ENCODE data around the gene CABLES1.
A peak's percentile ranks its signal among the peaks of the same experiment; 100 is the strongest.

Gene CABLES1, protein sequence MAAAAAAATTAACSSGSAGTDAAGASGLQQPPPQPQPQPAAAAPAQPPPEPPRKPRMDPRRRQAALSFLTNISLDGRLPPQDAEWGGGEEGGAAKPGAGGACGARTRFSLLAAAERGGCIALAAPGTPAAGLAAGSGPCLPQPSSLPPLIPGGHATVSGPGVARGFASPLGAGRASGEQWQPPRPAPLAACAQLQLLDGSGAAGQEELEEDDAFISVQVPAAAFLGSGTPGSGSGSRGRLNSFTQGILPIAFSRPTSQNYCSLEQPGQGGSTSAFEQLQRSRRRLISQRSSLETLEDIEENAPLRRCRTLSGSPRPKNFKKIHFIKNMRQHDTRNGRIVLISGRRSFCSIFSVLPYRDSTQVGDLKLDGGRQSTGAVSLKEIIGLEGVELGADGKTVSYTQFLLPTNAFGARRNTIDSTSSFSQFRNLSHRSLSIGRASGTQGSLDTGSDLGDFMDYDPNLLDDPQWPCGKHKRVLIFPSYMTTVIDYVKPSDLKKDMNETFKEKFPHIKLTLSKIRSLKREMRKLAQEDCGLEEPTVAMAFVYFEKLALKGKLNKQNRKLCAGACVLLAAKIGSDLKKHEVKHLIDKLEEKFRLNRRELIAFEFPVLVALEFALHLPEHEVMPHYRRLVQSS

DNA sequence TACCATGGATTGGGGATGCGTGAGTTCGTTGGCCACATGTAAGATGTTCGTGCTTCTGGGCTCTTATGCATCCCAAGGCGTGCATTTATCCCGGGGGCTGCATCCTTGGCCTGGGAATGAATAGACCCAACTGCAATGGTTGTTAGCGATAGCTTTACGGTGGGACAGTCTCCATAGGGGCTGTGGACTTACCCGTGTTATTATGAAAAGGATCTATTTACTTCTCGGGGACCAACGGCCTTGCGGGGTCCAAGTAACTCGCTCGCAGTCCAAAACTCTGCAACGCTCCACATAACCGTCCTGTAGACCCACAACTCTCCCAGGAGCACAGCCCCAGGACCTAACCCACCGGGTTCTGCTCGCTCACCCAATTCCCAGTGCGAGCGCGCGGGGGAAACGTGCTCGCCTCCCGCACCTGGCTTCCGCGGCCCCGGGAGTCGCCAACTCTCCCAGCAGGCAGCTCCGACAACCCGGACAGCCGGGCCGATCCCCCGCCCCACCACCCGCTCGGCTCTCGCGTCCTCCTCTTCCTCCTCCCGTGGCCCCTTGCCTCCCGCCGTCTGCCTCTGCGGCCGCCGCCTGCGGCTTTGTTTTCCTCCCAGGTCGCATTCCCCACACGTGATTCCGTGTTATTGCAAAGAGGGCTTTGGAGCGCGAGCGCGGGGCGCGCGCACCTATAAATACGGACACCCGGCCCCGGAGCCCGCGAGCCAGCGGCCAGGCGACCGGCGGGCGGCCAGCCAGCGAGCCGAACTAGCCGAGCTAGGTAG is at the start of gene CABLES1:
Gene CABLES1, plus strand, starts transcription at position 706 of the 770 bp plus-strand sequence. CDS start 278 bp downstream, outside the sequence.
- H3K9me3 ChIP-seq (ENCODE audit: control insufficient read depth, insufficient read depth, low read depth, low read length): no peaks in the 10 kb centered on the region
- peaks cover 24% of the 10 kb centered on the region for H3K4me1 ChIP-seq (ENCODE audit: control insufficient read depth, insufficient read depth, low read length)
- peak within 1 kb of the TSS; percentile 87 for H3K27ac ChIP-seq (ENCODE audit: extremely low read depth, low read depth, low read length)
- CTCF ChIA-PET: interaction anchor here (0.7 to 4.8 kb wide), 3 partner anchors 140 to 277 kb away, joined by 3 to 28 read pairs (median 20); no protein-coding TSS in a partner anchor
- peak within 1 kb of the TSS; percentile 53 for H3K4me3 ChIP-seq (ENCODE audit: low read depth, low read length)
- POLR2A ChIA-PET: interaction anchor here (0.5 to 1.3 kb wide), 12 partner anchors 9 to 318 kb away, joined by 3 to 5 read pairs (median 3); partner anchors contain the start of gene RIOK3
- H3K36me3 ChIP-seq (ENCODE audit: control insufficient read depth in 2 of 2, insufficient read depth in 1 of 2, low read length in 2 of 2): peaks cover 0 to 6% of the 10 kb centered on the region in 2 experiments; a peak in 1 of 3 replicates
- TF ChIP-seq, protein P1, sequence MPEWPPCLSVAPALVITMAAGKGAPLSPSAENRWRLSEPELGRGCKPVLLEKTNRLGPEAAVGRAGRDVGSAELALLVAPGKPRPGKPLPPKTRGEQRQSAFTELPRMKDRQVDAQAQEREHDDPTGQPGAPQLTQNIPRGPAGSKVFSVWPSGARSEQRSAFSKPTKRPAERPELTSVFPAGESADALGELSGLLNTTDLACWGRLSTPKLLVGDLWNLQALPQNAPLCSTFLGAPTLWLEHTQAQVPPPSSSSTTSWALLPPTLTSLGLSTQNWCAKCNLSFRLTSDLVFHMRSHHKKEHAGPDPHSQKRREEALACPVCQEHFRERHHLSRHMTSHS (tag by site-specific recombination; IDR thresholded peaks at IDR 0.05): no peak
- TF ChIP-seq YY2 (tag by site-specific recombination; IDR thresholded peaks at IDR 0.05) (no peak), ZSCAN30 (tag by site-specific recombination; IDR thresholded peaks at IDR 0.05) (peak; percentile 99), ZXDB (tag by site-specific recombination; IDR thresholded peaks at IDR 0.05) (peak; percentile 86), FEZF1 (tag by site-specific recombination; IDR thresholded peaks at IDR 0.05) (peak; percentile 39), ZBTB8A (tag by site-specific recombination; IDR thresholded peaks at IDR 0.05) (peak; percentile 91), ZNF366 (tag by site-specific recombination; conservative IDR thresholded peaks at IDR 0.05) (peak; percentile 66), ZNF2 (tag by site-specific recombination; IDR thresholded peaks at IDR 0.05) (peak; percentile 65; the same call in 1 of the 2 replicates), ZNF248 (tag by site-specific recombination; IDR thresholded peaks at IDR 0.05) (no peak), SCRT1 (tag by site-specific recombination; IDR thresholded peaks at IDR 0.05; ENCODE audit: borderline replicate concordance) (0 out of 2 replicates have a peak, but pooled peaks have one; percentile 8), SP3 (tag by site-specific recombination; IDR thresholded peaks at IDR 0.05) (0 out of 2 replicates have a peak, but pooled peaks have one; percentile 5), ZFP3 (tag by site-specific recombination; IDR thresholded peaks at IDR 0.05; ENCODE audit: low read depth) (peak; percentile 70), ZNF670 (tag by site-specific recombination; IDR thresholded peaks at IDR 0.05; ENCODE audit: low read depth) (no peak), ZNF169 (tag by site-specific recombination; IDR thresholded peaks at IDR 0.05) (no peak), ZNF155 (tag by site-specific recombination; IDR thresholded peaks at IDR 0.05) (no peak), IKZF3 (tag by site-specific recombination; IDR thresholded peaks at IDR 0.05) (peak; percentile 96), ZBTB7A (tag by site-specific recombination; IDR thresholded peaks at IDR 0.05; ENCODE audit: low read depth) (0 out of 2 replicates have a peak, but pooled peaks have one; percentile 56), BCL11B (tag by site-specific recombination; IDR thresholded peaks at IDR 0.05; ENCODE audit: low read depth) (peak; percentile 58; the same call in 1 of the 2 replicates), ZSCAN16 (tag by site-specific recombination; IDR thresholded peaks at IDR 0.05) (0 out of 2 replicates have a peak, but pooled peaks have one; percentile 14)
- TF ChIP-seq, protein P2, sequence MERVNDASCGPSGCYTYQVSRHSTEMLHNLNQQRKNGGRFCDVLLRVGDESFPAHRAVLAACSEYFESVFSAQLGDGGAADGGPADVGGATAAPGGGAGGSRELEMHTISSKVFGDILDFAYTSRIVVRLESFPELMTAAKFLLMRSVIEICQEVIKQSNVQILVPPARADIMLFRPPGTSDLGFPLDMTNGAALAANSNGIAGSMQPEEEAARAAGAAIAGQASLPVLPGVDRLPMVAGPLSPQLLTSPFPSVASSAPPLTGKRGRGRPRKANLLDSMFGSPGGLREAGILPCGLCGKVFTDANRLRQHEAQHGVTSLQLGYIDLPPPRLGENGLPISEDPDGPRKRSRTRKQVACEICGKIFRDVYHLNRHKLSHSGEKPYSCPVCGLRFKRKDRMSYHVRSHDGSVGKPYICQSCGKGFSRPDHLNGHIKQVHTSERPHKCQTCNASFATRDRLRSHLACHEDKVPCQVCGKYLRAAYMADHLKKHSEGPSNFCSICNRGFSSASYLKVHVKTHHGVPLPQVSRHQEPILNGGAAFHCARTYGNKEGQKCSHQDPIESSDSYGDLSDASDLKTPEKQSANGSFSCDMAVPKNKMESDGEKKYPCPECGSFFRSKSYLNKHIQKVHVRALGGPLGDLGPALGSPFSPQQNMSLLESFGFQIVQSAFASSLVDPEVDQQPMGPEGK (tag by site-specific recombination; IDR thresholded peaks at IDR 0.05): peak; percentile 79
- TF ChIP-seq, protein P3, sequence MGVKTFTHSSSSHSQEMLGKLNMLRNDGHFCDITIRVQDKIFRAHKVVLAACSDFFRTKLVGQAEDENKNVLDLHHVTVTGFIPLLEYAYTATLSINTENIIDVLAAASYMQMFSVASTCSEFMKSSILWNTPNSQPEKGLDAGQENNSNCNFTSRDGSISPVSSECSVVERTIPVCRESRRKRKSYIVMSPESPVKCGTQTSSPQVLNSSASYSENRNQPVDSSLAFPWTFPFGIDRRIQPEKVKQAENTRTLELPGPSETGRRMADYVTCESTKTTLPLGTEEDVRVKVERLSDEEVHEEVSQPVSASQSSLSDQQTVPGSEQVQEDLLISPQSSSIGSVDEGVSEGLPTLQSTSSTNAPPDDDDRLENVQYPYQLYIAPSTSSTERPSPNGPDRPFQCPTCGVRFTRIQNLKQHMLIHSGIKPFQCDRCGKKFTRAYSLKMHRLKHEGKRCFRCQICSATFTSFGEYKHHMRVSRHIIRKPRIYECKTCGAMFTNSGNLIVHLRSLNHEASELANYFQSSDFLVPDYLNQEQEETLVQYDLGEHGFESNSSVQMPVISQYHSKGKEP (tag by site-specific recombination; IDR thresholded peaks at IDR 0.05): peak; percentile 60
- TF ChIP-seq, protein P4, sequence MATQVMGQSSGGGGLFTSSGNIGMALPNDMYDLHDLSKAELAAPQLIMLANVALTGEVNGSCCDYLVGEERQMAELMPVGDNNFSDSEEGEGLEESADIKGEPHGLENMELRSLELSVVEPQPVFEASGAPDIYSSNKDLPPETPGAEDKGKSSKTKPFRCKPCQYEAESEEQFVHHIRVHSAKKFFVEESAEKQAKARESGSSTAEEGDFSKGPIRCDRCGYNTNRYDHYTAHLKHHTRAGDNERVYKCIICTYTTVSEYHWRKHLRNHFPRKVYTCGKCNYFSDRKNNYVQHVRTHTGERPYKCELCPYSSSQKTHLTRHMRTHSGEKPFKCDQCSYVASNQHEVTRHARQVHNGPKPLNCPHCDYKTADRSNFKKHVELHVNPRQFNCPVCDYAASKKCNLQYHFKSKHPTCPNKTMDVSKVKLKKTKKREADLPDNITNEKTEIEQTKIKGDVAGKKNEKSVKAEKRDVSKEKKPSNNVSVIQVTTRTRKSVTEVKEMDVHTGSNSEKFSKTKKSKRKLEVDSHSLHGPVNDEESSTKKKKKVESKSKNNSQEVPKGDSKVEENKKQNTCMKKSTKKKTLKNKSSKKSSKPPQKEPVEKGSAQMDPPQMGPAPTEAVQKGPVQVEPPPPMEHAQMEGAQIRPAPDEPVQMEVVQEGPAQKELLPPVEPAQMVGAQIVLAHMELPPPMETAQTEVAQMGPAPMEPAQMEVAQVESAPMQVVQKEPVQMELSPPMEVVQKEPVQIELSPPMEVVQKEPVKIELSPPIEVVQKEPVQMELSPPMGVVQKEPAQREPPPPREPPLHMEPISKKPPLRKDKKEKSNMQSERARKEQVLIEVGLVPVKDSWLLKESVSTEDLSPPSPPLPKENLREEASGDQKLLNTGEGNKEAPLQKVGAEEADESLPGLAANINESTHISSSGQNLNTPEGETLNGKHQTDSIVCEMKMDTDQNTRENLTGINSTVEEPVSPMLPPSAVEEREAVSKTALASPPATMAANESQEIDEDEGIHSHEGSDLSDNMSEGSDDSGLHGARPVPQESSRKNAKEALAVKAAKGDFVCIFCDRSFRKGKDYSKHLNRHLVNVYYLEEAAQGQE (tag by site-specific recombination; IDR thresholded peaks at IDR 0.05): no peak
- TF ChIP-seq, protein P5, sequence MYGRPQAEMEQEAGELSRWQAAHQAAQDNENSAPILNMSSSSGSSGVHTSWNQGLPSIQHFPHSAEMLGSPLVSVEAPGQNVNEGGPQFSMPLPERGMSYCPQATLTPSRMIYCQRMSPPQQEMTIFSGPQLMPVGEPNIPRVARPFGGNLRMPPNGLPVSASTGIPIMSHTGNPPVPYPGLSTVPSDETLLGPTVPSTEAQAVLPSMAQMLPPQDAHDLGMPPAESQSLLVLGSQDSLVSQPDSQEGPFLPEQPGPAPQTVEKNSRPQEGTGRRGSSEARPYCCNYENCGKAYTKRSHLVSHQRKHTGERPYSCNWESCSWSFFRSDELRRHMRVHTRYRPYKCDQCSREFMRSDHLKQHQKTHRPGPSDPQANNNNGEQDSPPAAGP (tag by site-specific recombination; IDR thresholded peaks at IDR 0.05): peak; percentile 53
